NCI-H510A treated with DMSO at 0.1 percent for 48 hours (cell line): ENCODE results near the gene CEMP1.
"Not testable (repeated sequence)": the region's sequence is repeated elsewhere in the genome, so short reads cannot be mapped to it uniquely, and the experiment has no call there.

Experiments
- DNase-seq: peaks from one replicate; lab custom pipeline; 2025; lab: John Stamatoyannopoulos, UW

The CEMP1 gene

DNA sequence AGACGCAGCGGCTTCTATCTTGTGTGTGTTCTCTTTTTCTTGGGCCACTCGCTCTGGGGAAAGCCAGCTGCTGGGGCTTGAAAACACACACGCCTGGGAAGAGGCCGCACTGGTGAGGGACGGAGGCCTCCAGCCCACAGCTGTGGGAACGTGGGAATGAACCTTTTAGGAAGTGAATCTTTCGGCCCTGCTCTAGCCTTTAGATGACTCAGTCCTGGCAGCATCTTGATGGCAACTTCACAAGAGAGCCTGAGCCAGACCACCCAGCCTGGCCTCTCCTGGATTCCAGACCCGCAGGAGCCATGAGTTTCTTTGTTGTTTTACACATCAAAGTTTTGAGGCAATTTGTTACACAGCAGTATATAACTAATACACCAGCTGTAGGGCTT lies 4.4 kb upstream of the CEMP1 start:
- DNase-seq, result no peak

DNA sequence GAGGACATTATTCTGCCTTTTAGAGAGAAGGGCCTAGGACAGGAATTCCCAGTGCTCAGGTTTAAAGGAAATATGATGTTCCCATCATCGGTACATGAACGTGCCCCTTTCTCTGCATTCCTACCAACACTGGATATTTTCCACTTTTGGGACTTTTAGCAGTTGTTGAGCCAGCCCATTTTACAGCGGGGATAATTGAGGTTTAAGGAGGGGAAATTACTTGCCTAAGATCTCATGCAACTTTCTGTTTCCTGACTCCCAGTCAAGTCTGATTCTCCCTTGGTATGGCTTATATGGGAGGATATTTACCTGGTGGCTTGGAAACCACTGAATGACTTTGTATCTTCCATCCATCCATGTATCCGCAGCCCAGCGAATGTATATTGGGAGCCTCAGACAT lies 3.1 kb upstream of the CEMP1 start:
- DNase-seq, result not testable (repeated sequence)

DNA sequence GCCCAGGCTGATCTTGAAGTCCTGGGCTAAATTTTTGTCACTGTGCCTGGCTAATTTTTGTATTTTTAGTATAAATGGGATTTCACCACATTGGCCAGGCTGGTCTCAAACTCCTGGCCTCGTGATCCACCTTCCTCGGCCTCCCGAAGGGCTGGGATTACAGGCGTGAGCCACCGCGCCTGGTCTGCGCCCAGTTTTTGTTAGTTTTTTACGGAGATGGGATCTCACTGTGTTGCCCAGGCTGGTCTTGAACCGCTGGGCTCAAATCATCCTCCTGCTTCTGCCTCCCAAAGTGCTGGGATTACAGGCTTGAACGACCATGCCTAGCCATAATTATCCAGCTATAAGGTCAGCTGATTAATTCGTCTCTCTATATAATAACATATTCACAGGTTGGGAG lies 2.7 kb upstream of the CEMP1 start:
- DNase-seq, result no peak

DNA sequence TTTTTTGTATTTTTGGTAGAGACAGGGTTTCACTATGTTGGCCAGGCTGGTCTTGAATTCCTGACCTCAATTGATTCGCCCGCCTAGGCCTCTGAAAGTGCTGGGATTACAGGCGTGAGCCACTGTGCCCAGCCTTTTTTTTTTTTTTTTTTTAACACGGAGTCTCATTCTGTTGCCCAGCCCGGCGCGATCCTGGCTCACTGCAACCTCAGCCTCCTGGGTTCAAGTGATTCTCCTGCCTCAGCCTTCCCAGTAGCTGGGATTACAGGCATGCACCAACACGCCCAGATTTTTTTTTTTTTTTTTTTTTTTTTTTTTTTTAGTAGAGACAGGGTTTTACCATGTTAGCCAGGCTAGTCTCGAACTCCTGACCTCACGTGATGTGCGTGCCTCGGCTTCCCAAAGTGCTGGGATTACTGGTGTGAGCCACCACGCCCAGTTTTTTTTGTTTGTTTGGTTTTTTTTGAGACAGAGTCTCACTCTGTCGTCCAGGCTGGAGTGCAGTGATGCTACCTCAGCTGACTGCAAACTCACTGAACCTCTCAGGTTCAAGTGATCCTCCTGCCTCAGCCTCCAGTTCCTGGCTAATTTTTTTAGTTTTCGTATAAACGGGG lies 2.0 kb upstream of the CEMP1 start:
- not testable (repeated sequence) for DNase-seq

DNA sequence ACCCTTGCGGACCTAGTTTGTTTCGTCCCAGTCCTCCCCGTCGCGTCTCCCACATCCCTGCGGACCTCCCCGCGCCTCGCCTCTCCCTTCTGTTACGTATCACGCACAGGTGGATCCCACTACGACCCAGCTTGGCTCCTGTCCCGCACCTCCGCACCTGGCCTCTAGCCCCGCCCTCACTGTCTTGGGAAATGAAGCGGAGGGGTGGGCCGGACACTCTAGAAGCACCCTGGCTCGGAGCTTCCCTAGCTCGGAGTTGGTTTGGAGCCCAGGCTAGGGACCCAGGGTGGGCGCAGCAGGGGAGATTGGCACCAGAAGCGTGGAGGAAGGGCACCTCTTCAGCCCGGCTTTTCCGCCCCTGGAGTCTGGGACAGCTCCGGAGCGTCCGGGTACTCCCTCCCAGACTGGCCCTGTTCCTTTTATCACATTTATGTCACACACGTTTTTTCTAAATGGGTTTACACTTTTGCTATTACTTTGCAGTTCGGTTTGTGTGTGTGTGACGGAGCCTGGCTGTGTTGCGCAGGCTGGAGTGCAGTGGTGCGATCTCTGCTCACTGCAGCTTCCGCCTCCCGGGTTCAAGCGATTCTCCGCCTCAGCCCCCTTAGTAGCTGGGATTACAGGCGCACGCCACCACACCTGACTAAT lies 1.4 kb upstream of the CEMP1 start:
- peak; percentile 41 for DNase-seq

DNA sequence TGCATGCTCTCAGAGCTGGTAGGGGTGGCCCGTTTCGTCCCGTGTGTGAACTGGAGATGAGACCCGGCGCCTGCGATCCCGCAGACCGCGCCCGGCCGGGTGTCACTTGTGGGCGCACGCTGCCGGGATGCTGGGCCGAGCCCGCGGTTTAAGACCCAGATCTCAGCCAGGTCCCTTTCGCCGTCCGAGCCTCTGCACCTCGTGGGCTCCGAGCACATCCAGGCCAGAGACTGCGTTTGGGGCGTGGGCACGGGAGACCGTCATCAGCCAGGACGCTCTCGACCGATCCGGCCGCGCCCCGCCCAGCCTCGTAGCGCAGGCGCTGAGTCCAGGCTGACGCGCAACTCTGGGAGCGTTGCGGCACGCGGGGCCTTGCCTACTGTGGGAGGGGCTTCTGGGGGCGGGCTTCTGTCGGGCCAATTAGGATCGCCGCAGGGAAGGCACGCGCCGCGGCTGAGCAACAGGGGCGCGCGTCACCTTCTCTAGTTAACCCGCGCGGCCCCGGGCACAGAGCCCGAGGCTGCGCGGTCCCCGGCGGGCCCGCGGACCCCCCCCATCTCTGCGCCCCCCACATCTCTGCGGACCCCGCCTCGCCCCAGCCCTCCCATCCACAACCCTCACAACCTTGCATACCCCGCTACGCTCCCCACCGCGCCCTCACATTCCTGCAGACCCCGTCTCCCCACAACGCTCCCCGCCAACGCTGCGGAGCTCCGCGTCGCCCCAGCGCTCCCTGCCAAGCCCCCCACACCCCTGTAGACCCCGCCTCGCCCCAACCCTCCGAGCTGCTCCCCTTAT lies 687 bp upstream of the CEMP1 start:
- peak; percentile 76 for DNase-seq

DNA sequence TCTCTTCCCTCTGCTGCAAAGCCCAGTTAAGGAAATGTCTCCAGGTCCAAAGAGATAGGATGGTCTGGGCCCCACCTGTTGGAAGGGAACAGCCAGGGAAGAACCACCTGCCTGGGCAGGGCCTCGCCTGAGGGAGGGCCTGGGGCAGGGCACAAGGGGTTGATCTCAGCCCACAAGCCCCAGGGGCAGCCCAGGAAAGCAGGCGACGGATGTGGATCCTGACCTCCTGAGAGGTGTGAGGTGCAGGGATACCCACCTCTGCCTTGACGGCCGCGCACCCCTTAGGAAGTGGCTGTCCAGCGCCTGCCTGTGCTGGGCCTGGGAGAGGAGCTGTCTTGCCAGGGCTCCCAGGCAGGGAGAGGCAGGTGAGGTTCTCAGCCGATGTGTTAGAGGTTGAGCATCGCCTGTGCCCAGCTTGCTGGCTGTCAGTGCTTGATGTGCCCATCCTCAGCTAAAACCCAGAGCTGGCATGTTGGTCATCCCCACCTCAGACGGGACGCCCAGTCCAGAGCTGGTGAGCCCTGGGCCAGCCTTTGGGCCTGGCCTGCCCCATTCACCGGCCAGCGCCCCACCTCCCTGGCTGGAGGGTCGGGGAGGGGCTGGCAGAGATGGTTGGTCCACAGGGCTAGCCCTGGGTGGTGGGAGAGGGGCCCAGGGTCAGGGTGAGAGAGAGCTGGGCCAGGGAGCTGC lies 434 bp downstream of the CEMP1 start:
- no peak for DNase-seq

DNA sequence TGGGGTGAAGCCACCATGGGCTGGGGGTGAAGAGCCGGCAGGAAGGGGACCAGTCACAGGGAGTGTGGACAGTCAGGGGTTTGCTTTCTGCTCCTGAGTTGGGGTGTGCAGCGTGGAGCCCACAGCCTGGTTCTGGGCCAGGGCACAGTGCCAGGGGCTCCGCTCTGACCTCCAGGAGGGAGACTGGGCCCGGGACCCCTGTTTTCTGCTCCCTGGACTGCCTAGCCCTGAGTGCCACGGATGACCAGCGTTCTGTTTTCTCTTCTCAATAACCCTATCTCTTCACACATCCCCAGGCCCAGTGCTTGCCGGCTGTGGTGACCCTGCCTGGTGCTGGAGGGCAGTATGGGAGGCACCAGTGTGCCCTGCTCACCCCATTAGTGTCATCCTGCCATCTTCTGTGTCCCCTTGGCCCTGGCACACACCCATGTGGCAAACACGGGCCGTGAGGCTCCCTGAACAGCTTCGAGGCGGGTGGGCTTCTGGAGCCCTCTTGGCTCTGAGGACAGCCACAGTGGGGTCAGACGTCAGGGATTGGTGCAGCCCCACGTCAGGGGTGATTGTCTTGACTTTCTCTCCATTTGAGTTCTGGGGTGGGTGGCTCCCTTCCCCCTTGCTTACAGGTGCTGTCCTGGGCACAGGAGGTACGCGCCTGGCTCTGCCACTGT lies 1.1 kb downstream of the CEMP1 start:
- DNase-seq, result no peak

DNA sequence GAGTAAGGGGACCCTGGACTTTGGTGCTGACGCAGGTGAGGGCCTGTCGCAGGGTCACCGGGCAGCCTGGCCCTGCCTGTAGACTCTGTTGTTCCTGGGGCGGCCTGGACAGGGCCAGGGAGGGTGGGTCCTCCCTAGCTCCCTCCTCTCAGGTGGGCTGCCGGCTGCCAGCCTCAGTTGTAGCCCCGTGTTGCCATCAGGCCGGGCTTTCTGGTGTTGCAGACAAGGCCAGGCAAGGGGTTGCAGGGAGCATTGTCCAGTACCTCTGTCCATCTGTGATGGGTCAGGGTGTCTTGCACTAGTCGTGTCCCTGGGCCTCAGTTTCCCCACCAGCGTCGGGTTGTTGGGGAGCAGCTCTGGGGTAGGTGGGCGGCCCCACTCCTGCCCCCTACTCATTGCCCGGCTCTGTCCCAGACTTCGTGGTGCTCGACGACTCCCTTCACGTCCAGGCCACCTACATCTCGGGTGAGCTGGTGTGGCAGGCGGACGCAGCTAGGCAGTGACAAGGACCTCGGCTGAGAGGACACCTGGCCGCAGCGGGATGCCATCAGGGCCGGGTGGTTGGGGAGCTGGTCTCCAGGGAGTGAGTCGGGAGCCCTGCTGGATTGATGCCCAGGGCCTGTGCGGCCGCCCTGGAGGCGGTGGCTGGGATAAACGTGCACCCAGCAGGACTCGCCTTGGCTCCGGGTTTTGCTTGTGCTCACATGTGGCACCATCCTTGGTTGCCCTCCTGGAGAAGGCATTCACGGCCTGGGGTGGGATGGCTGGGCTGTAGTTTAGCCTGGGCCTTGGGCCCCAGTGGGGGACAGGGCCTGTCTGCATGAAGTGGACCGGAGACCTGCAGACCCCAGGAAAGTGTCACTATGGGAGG lies 1.9 kb downstream of the CEMP1 start:
- DNase-seq, result no peak

DNA sequence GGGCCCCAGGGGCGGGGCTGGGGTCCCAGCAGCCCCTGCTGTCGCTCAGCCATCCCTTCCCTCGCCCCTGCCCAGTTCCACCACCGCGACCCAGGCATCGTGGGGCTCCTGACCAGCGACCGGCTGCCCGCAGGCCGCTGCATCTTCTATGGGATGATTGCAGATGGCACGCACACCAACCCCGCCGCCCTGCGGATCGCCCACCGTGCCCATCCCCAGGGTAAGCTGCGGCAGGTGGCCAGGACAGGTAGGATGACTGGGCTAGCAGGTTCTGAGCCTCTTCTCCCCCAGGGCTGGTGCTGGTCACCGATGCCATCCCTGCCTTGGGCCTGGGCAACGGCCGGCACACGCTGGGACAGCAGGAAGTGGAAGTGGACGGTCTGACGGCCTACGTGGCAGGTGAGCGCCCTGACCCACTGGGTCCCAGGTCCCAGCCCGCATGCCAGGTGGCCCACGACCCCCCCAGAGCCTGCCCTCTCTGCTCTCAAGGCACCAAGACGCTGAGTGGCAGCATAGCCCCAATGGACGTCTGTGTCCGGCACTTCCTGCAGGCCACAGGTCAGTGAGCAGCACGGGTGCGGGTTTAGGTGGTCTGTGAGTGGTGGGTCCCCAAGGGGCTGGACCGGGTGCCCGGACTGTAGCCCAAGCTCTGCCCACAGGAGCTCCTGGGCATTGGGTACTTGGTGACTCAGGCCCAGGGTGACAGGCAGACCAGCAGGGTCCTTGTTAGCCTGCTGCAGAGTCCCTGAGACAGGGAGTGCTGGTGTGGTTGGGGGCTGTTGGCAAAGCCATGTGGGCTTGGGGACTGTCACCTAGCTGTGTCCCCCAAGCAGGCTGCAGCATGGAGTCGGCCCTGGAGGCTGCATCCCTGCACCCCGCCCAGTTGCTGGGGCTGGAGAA lies 2.8 kb downstream of the CEMP1 start:
- DNase-seq, result no peak

DNA sequence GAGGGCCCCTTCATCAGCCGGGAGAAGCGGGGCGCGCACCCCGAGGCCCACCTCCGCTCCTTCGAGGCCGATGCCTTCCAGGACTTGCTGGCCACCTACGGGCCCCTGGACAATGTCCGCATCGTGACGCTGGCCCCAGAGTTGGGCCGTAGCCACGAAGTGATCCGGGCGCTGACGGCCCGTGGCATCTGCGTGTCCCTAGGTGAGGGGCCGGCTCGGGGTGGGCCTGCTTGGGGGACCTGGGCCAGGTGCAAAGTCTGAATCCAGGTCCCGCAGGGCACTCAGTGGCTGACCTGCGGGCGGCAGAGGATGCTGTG lies 3.5 kb downstream of the CEMP1 start:
- DNase-seq, result no peak

DNA sequence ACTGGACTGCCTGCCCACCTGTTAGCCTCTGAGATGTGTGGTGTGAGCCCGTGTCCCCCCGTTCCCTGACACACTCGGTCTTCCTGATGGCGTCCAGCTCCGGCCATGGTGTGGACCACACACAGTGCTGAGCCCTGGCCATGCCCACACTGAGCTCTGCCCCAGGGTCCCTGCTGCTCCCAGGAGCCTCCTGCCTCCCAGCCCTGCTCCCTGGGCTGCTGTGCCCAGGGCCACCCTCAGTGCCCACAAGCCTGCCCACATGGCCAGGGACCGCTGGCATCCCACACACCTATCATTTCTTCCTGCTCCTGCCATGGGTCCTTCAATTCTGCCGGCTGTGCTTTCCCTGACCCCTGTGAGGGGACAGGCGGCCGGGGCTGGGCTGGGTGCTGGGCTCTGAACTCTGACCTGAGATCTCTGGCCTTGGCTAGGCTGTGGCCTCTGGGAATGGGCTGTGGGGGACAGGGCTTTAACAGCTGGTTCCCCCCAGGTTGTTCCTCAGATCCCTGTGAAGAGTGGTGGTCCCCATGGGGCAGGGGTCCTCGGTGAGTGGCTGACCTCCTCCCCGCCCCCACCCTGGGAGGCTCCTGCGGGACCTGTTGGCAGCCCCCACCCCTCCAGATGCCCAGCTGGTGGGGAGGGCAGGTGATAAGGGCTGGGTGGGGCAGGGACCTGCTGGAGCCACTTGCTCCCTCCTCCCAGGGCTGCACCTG lies 4.0 kb downstream of the CEMP1 start:
- DNase-seq, result no peak

DNA sequence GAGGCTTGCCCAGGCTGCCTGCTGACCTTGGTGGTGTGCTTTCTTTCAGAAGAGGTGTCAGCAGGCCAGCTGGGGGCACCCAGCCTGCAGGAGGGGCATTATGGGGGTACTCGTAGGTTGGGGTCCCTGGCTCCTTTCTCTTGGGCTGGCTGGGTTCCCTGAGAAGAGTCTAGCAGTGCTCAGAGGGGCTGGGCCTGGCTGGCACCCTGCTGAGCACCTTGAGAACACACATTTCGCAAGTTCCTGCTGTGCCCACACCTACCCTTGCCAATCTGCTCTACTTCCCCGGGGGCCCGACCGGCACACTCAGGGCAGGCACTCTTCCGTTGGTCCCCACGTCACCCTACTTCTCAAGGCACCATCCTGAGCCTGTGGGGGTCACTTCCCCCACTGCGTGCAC lies 5.1 kb downstream of the CEMP1 start:
- DNase-seq, result no peak

DNA sequence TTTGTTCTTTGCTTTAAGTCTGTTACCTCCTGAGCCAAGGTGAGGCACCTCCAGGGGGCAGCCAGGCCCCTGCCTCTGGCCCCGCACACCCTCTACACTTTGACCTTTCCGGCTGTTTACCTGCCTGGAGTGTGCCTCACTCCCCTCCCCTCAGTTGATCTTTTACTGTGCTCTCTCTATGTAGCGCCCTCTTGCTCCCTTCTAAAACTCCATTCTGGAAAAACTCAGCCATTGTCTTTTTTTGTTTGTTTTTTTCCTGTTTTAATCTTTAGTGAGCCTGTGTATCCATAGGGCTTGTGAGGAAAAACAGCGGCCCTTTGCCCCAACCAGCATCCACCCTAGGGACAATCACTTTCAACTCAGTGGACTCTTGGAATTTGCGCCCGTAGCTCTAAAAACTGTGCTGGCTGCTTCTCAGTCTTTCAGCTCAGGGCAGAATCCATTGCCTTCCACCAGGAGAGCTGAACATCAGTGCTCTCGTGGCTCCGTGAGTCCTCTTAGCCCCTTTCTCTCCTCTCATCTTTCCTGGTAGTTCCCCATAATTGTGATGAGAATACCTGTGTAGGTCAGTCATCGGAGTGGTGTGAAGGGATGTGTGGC lies 6.8 kb downstream of the CEMP1 start:
- no peak for DNase-seq

DNA sequence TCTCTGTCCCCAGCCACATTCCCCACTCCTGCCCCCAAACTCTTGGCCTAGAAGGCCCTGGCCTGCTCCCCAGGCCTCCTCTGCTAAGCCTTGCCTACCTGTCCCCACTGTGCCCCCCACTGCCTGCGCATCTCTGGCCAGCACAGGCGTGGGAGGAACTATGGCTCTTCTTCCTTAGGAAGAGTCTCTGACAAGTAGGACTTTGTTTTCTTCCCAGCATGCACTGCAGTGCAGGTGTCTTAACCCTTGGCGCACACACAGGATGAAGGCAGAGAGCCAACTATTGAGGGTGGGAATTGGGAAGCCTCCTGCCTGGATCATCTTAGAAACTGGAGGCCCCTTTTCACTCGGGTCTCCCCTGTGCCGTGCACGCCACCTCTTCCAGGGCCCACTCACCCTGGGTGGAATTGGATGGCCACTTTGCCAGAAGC lies 7.4 kb downstream of the CEMP1 start:
- no peak for DNase-seq

DNA sequence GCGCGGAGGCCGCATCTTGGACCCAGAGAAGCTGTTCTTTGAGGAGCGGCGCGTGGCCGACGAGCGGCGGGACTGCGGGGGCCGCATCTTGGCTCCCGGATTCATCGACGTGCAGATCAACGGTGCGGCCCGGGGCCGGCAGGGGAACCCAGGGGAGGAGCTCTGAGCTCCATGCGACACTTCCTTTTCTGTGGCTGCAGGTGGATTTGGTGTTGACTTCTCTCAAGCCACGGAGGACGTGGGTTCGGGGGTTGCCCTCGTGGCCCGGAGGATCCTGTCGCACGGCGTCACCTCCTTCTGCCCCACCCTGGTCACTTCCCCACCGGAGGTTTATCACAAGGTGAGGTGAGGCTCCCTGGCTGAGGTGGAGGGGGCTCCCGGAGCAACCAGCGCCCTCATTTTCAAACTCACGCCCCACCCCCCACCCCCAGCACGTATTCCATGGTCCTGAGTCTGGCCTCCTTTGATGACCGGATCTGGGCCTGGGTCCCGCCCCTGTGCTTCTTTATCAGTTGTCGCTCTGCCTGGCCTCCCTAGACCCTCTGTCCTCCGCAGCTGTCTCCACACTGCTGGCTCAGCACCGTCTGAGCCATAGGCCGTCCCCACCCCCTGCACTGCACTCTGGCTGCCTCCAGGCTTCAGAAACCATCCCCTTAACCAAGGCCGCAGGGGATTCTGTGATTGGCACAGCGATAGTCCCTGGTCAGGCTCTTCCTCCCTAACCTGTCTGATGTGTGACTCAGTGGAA lies 10.2 kb downstream of the CEMP1 start:
- no peak for DNase-seq

DNA sequence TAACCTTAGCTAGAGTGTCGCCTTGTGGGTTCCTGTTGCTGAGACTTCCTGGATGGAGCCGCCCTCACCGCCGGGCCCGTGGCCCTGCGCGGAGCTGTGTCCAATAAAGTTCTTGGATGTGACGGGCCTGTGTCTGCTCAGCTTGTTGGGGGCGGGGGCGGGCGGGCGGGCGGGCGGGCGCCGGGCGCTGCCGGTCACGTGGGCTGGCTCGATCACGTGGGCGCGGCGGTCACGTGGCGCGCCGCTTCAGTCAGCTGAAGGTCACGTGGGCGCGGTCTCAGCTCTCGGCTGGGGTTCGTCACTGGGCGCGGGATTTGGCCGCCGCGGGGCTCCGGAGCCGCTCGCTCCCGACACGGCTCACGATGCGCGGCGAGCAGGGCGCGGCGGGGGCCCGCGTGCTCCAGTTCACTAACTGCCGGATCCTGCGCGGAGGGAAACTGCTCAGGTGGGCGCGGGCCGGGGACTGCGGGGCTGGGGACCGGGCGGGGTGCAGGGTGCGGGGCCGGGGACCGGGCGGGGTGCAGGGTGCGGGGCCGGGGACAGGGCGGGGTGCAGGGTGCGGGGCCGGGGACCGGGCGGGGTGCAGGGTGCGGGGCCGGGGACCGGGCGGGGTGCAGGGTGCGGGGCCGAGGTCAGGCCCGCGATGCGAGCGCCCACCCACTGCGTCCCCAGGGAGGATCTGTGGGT lies 11.0 kb downstream of the CEMP1 start, which contains the start of gene AMDHD2:
AMDHD2 (plus strand) TSS at position 275 of the 687 bp plus-strand sequence; CDS start at position 363, 88 bp downstream.
- DNase-seq, result peak; percentile 67

DNA sequence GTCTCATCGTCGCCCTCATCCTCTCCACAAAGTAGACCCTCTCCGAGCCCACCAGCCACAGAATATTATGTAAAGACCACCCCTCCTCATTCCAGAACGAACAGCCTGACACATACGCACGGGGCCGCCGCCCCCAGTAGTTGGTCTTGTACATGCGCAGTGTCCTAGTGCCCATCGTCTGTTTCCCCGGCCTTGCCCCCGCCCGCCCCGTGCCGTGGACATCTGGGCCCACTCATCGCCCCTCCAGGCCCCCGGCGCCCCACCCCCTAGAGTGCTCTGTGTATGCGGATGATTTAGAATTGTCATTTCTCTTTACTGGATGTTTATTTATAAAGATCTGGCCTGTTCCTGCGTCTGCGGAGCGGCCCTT lies 11.5 kb downstream of the CEMP1 start:
- DNase-seq, result no peak
